Inflammatory macrophage treated with lipopolysaccharide for 4 hours (primary cell): ENCODE measurements around the gene SLITRK5.

Source experiments
- DNase-seq: peaks from one replicate; pipeline ENCODE4 v3.0.0-alpha.2; 2020

SLITRK5 gene

DNA sequence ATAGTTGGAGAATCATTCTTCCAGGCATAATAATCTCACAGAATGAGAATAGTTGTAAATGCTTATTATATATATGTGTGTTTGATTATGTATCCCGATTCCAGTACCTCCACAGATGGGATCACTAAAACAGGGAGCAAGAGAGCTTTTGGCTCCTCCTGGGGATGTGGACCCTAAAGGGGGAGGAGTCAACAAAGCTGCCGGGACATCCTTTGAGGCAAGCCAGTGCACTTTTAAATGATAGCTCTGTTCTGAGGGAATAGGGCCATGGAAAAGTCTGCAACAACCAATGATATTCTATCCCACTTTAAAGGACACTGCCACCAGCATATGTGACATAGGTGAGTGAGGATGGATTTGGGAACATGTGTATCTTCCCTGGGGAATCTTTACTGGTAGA is 40.8 kb downstream of the SLITRK5 start:
- no peak for DNase-seq
